Measurements from ENCODE around the gene JADE1. TPM values are rescaled to one million over a fixed set of nuclear protein-coding genes. Genes with fewer than 3 reads are reported as not detected.
A peak's percentile ranks its signal among the peaks of the same experiment; 100 is the strongest.

Gene JADE1
- polyA plus RNA-seq, 3 donors from 2014 or later = 31.4 to 49.3 (median 42.0) TPM

DNA sequence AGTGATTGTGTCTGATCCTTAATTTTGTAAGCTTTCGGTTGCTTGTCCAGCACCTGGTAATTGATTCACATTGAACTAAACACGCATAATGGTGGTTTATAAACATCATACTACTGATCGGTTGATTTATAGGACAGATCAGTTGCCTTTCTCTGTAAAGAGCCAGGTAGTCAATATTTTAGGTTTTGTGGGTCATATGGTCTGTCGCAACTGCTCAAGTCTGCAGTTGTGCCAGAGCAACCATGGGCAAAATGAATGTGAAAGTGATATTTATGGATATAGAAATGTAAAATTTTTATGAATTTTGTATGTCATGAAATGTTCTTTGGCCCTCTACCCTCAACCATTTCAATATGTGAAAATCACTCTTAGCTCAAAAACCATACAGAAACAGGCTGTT lies 8.9 kb downstream of the JADE1 start:
- H3K36me3 Mint-ChIP-seq = no peaks in the 10 kb centered on the region
- H3K4me3 Mint-ChIP-seq = peak overlapping the region; percentile 57 to 85 (median 72)
- H3K27me3 Mint-ChIP-seq (ENCODE audit: low read depth in 3 of 3) = peaks cover 0 to 5% (median 4%) of the 10 kb centered on the region in 3 donors
- H3K4me1 Mint-ChIP-seq = peaks cover 70 to 86% of the 10 kb centered on the region in 2 donors
- DNase-seq = no peak
- no peaks in the 10 kb centered on the region for H3K9me3 Mint-ChIP-seq
- peak overlapping the region; percentile 62 to 96 (median 88) for H3K27ac Mint-ChIP-seq

DNA sequence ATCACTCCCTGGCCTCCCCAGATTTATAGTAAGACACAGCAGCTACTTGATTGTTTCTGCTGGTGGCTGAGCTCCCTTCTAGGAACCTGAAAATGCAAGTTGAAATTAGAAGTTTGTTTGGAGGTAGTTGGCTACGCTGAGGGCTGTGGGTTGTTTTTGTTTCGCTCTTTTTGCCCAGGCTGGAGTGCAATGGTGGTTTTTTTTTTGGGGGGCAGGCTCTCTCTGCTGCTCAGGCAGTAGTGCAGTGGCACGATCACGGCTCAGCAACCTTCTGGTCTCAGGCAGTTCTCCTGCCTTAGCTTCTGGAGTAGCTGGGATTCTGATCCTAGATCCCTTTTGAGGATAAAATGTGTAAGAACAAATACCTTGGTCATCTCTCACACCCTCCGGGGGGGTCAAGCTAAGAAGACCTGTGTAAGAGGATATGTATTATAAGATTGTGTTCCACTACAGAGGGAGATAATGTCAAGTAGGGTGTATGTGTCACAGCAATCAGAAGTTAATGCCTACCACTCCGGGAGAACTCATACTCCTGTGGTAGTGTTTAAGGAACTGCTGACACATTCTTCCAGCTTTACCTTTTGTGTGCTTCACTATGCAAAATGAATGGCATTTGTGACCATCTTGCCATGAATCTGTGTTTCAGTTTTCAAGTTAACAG lies 9.7 kb downstream of the JADE1 start:
- Mint-ChIP-seq H3K36me3 (no peaks in the 10 kb centered on the region), H3K4me1 (peaks cover 68 to 86% of the 10 kb centered on the region in 2 donors)

DNA sequence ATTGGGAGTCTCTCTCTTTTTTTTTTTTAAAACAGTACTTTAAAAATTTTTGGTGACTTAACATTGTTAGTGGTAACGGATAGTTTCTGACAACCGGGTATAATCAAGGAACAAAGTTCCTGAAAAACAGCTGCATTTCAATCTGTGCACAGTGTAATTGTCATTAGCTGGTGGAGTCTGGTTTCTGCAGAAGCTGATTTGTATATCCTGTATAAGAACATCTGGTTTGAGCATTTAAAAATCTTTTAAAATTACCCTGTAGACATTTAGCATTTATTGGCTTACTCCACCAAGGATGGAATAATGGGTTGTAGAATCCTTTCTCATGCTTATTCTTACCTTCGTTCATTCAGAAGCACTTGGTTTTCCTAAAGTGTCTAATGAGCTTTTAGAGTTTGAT lies 11.2 kb downstream of the JADE1 start:
- Mint-ChIP-seq H3K36me3 (no peaks in the 10 kb centered on the region), H3K9me3 (no peaks in the 10 kb centered on the region), H3K27ac (peak overlapping the region in 3 of 6 donors; percentile 36 to 55 (median 55)), H3K4me1 (peaks cover 63 to 94% of the 10 kb centered on the region in 2 donors), H3K27me3 (ENCODE audit: low read depth in 3 of 3) (peaks cover 0 to 4% (median 2%) of the 10 kb centered on the region in 3 donors), H3K4me3 (no peak overlapping the region)
- DNase-seq = no peak

More for the DNA sequence above, 9.7 kb downstream of the JADE1 start:
- H3K27me3 Mint-ChIP-seq (ENCODE audit: low read depth in 3 of 3) = peaks cover 0 to 5% (median 4%) of the 10 kb centered on the region in 3 donors
- peak; percentile 23 to 27 (median 27) for DNase-seq
- peak overlapping the region; percentile 57 to 85 (median 72) for H3K4me3 Mint-ChIP-seq
- H3K27ac Mint-ChIP-seq = peak overlapping the region; percentile 84 to 96 (median 88)
- H3K9me3 Mint-ChIP-seq = no peaks in the 10 kb centered on the region

DNA sequence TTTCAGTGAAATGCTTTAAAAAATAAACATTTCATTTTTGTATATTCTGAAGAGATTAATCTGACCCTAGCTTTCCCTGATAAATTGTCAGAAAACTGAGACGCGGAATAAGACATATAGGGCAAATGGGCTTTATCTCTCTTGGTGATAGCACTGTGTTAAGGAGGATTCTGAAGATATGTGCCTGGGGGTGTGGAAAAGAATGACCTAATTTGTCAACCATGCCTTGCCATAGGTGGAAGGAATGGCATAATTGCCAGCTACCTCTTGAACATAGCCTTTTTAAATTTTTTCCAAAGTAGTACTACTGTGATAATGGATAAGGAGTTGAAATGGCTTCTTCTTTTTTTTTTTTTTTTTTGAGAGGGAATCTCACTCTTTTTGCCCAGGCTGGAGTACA lies 11.7 kb downstream of the JADE1 start:
- Mint-ChIP-seq H3K27ac (peak overlapping the region in 1 of 6 donors; percentile 36), H3K4me1 (peaks cover 63 to 94% of the 10 kb centered on the region in 2 donors), H3K27me3 (ENCODE audit: low read depth in 3 of 3) (peaks cover 0 to 4% (median 2%) of the 10 kb centered on the region in 3 donors), H3K4me3 (no peak overlapping the region), H3K9me3 (no peaks in the 10 kb centered on the region), H3K36me3 (no peaks in the 10 kb centered on the region)
- no peak for DNase-seq

DNA sequence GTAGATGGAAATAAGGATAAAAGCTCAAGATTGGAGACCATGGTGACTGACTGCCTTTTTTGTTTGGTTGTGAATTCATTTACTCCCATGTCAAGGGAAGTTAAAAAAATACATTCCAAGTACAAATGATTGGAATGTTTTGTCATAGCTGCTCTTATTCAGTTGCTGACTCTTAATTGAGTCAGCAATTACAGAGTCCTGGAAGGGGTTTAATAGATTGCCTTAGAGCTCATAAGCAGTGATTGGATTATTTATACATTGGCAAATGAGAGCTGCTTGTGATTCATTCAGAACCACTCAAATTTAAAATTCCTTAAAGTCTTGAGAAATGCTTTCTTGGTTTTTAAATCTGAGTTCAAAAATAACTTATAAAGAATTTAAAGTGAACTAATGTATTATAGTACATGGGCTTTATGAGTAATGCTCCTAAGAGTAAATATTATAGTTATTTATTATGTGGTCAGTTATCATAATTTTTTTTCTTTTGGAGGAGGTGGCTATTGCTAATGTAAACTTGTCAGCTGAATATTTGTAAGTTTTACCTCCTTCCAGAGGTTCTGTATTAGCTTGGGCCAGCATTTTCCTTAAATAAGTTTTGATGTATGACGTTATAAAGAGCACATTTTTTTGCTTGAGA lies 13.6 kb downstream of the JADE1 start:
- H3K4me3 Mint-ChIP-seq = no peak overlapping the region
- peaks cover 0 to 5% (median 4%) of the 10 kb centered on the region in 3 donors for H3K27me3 Mint-ChIP-seq (ENCODE audit: low read depth in 3 of 3)
- H3K9me3 Mint-ChIP-seq = no peaks in the 10 kb centered on the region
- peaks cover 0 to 2% (median 0%) of the 10 kb centered on the region in 3 donors for H3K36me3 Mint-ChIP-seq
- no peak for DNase-seq
- H3K27ac Mint-ChIP-seq = no peak overlapping the region
- H3K4me1 Mint-ChIP-seq = peaks cover 65 to 94% of the 10 kb centered on the region in 2 donors

DNA sequence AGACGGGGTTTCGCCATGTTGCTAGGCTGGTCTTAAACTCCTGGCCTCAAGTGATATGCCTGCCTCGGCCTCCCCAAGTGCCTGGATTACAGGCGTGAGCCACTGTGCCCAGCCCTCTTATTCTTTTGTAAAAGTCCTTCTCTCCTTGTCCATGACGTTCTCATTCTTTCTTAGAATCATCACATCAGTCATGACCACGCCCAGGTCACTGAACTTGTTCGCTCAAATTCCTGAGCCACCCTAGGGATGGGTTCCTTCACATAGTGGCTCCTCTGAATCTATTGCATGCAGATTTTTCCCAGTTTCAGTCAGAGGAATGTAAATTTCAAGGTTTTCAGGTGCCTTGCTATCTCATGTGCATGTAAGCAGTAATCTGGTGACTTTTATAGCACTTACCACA lies 15.7 kb downstream of the JADE1 start:
- no peak for DNase-seq
- no peaks in the 10 kb centered on the region for H3K9me3 Mint-ChIP-seq
- no peak overlapping the region for H3K4me3 Mint-ChIP-seq
- H3K4me1 Mint-ChIP-seq = peaks cover 60 to 89% of the 10 kb centered on the region in 2 donors
- peaks cover 0 to 7% (median 0%) of the 10 kb centered on the region in 3 donors for H3K27me3 Mint-ChIP-seq (ENCODE audit: low read depth in 3 of 3)
- H3K36me3 Mint-ChIP-seq = peaks cover 5 to 7% (median 7%) of the 10 kb centered on the region in 3 donors
- H3K27ac Mint-ChIP-seq = peak overlapping the region in 4 of 6 donors; percentile 15 to 60 (median 32)

DNA sequence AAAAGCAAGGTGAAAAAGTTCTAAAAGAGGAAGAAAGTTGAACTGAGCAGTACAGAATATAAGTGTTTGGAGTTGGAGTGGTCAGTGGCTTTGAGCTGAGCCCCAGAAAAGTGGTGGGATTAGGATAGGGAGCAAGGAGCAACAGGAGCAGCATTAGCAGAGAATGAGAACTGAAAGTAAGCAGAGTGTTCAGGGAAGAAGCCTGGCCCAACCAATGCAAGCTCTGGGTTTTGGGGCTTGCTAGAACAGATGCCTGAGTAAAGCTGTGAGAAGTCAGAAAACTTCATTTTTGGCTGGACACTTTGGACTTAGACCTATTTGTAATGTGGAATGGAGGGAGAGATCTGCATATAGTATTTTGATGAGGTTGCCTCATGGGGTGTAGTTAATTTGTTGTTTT lies 17.8 kb downstream of the JADE1 start:
- Mint-ChIP-seq H3K9me3 (no peaks in the 10 kb centered on the region), H3K27ac (peak overlapping the region in 5 of 6 donors; percentile 12 to 73 (median 26)), H3K27me3 (ENCODE audit: low read depth in 3 of 3) (peaks cover 0 to 7% (median 0%) of the 10 kb centered on the region in 3 donors), H3K4me3 (no peak overlapping the region), H3K36me3 (peaks cover 7 to 10% (median 8%) of the 10 kb centered on the region in 3 donors), H3K4me1 (peaks cover 67 to 90% of the 10 kb centered on the region in 2 donors)
- DNase-seq = no peak

DNA sequence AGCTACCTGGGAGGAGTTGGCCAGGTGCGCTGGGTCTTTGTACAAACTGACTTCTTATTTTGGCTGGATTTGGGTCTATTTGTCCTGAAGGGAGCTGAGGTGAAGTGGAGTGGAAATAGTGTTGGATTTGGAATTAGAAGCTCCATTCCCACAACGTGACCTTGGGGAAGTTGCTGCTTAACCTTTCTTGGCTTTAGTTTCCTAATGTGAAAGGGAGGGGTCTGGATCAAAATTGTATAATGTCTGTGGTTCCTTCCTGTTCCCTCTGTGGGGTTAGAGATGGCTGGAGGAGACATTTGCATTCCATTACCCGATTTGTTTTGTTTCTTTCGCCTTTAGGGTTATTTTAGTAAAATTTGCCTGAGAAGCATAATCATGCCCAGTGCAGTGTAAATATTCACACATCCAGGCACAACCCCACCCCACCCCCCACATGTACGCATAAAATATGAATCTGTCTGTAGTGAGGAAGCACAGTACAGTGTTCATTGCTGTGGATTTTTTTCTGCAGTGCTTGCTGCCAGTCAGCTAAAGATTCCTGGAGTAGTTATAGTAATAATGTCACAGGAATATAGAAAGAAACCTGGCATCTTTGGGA lies 21.5 kb downstream of the JADE1 start:
- peaks cover 11 to 16% (median 14%) of the 10 kb centered on the region in 3 donors for H3K36me3 Mint-ChIP-seq
- H3K27me3 Mint-ChIP-seq (ENCODE audit: low read depth in 3 of 3) = peaks cover 0 to 7% (median 0%) of the 10 kb centered on the region in 3 donors
- H3K27ac Mint-ChIP-seq = peak overlapping the region in 4 of 6 donors; percentile 26 to 75 (median 38)
- peaks cover 71 to 87% of the 10 kb centered on the region in 2 donors for H3K4me1 Mint-ChIP-seq
- H3K4me3 Mint-ChIP-seq = peak overlapping the region in 1 of 5 donors; percentile 34
- DNase-seq = no peak
- no peaks in the 10 kb centered on the region for H3K9me3 Mint-ChIP-seq

DNA sequence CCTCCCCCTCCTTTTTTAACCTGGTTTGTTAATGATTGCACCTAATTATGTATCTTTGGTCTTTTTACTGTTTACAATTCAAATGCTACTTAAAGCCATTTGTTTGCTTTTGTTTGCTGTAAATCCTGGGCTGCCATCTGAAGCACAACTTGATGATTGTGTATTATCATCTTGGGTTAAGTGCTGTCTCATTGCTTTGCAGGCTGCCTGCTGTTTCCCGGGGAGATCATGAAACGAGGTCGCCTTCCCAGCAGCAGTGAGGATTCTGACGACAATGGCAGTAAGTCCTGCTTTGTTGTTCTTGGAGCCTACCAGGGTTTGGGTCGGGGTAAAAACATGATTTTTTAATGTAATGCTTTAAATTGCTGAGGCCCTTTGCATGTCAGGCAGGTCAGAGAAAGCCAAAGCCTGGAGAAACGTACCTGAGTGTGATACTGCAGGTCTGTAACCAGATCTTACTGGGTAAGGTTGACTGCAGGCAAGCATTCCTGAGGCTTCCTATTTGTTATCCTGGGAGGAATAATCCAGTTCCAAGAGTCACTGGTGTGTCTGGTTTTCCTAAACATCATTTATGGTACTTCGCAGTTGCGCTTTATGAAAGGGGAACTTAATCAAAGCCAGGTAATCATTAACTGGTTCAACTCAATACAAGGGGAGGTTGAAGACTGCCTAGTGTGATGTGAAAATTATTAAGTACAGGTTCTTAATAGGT lies 22.2 kb downstream of the JADE1 start:
- peak overlapping the region in 5 of 6 donors; percentile 1 to 75 (median 24) for H3K27ac Mint-ChIP-seq
- peaks cover 11 to 16% (median 14%) of the 10 kb centered on the region in 3 donors for H3K36me3 Mint-ChIP-seq
- no peak for DNase-seq
- H3K27me3 Mint-ChIP-seq (ENCODE audit: low read depth in 3 of 3) = peaks cover 0 to 7% (median under 1%) of the 10 kb centered on the region in 3 donors
- H3K9me3 Mint-ChIP-seq = no peaks in the 10 kb centered on the region
- peaks cover 68 to 87% of the 10 kb centered on the region in 2 donors for H3K4me1 Mint-ChIP-seq
- no peak overlapping the region for H3K4me3 Mint-ChIP-seq

DNA sequence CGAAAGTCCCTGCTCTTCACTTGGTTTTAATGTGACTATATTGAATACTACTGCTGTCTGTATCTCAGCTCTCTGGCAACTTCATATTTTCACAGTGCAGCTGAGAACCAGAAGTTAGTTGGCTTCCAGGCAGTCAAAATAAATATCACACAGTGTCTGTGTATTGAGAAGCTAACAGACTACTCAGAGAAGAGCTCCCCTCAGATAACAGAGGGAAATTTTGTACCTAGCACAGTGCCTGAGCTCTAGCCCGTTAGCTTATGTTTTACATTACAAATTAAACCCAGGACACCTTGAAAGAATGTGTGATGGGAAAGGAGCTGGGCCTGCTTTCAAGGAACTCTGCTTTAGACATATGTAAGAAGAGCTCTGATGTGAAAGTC lies 22.7 kb downstream of the JADE1 start:
- peaks cover 11 to 16% (median 14%) of the 10 kb centered on the region in 3 donors for H3K36me3 Mint-ChIP-seq
- DNase-seq = no peak
- no peak overlapping the region for H3K4me3 Mint-ChIP-seq

DNA sequence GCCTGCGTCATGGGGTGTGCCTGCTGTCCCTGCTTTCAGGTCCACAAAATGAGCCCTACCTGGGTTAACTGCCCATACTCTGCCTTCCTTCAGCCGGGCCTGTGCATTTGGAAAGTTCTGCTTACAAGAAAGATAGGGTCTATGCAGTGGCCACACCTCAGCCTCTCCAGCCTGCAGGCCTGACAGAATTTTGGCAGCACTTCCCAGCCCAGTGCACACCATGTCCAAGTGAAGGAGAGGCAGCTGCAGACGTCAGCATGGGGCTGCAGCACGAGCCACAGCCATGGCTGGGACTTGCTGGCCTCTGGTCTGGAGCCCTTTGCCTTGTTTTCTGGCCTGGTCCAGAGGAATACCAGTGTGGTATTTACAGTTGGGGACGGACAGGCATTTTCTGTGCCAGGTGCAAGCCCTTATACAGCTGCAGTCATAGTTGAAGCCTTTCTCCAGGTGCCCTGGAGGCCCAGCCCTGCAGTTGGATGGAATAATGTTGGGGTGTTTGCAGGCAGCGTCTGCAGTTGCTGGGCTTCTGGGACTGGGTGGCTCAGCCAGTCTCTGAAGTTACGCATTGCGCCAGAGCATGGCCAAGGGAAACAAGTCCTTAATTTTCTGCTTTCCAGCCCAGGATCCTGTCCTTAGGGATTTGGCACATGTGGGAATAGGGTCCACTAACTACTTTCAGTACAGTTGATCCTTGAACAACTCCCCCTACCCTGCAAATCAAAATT lies 26.2 kb downstream of the JADE1 start:
- peaks cover 70 to 92% of the 10 kb centered on the region in 2 donors for H3K4me1 Mint-ChIP-seq
- no peaks in the 10 kb centered on the region for H3K9me3 Mint-ChIP-seq
- peaks cover 0 to 2% (median 0%) of the 10 kb centered on the region in 3 donors for H3K27me3 Mint-ChIP-seq (ENCODE audit: low read depth in 3 of 3)
- no peak for DNase-seq
- peaks cover 6 to 8% (median 6%) of the 10 kb centered on the region in 3 donors for H3K36me3 Mint-ChIP-seq
- peak overlapping the region; percentile 1 to 49 (median 20) for H3K27ac Mint-ChIP-seq
- peak overlapping the region in 1 of 5 donors; percentile 5 for H3K4me3 Mint-ChIP-seq

More for the DNA sequence above, 22.7 kb downstream of the JADE1 start:
- H3K4me1 Mint-ChIP-seq = peaks cover 68 to 87% of the 10 kb centered on the region in 2 donors
- H3K27me3 Mint-ChIP-seq (ENCODE audit: low read depth in 3 of 3) = peaks cover 0 to 6% (median 2%) of the 10 kb centered on the region in 3 donors
- H3K9me3 Mint-ChIP-seq = no peaks in the 10 kb centered on the region
- H3K27ac Mint-ChIP-seq = peak overlapping the region in 5 of 6 donors; percentile 21 to 75 (median 37)

DNA sequence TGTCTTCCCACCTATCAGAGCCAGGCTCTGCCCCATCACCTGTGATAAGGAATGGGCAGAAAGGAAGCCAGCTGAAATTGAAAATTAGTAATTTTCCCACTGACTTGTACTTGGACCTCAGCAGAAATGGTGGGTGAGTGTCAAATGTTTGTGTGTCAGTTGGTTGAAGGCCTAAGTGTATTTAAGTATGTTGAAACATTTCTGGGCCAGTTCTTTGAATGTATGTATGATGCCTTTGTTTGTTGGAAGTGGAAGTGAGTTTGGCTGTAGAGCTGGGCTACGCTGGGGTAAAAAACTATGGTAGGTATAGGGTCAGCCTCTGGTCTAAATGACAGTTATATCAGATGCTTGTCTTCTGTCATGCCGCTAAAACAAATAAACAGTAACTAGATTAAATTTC lies 27.7 kb downstream of the JADE1 start:
- H3K36me3 Mint-ChIP-seq = peaks cover 4 to 6% (median 6%) of the 10 kb centered on the region in 3 donors
- no peaks in the 10 kb centered on the region for H3K9me3 Mint-ChIP-seq
- no peak for DNase-seq
- peaks cover 68 to 90% of the 10 kb centered on the region in 2 donors for H3K4me1 Mint-ChIP-seq
- H3K27me3 Mint-ChIP-seq (ENCODE audit: low read depth in 3 of 3) = peaks cover 0 to 2% (median 2%) of the 10 kb centered on the region in 3 donors
- peak overlapping the region; percentile 1 to 79 (median 56) for H3K27ac Mint-ChIP-seq
- H3K4me3 Mint-ChIP-seq = no peak overlapping the region

All from immature natural killer cell (primary cell).